Brain microvascular endothelial cell (primary cell): ENCODE results near the gene CACNG1.

ENCODE experiments used
- DNase-seq: peaks from one replicate; pipeline ENCODE4 v3.0.0-alpha.2; 2020
- H3K27ac ChIP-seq: fragments of 250-450 bp; sonication (Bioruptor Pico); 2 replicates; pipeline ENCODE4 v1.5.1; 2020; ENCODE audit warnings: mild to moderate bottlenecking, moderate library complexity
- H3K27me3 ChIP-seq: fragments of 250-450 bp; sonication (Bioruptor Pico); replicated peaks from 2 replicates; pipeline ENCODE4 v1.5.1; 2020; ENCODE audit warnings: mild to moderate bottlenecking
- H3K36me3 ChIP-seq: fragments of 250-450 bp; sonication (Bioruptor Pico); replicated peaks from 2 replicates; pipeline ENCODE4 v1.5.1; 2020; ENCODE audit warnings: mild to moderate bottlenecking
- H3K4me3 ChIP-seq: 2 replicates; pipeline ENCODE4 v1.5.1; 2011; ENCODE audit warnings: low read depth, mild to moderate bottlenecking, control low read depth, low read length, moderate library complexity
- in situ Hi-C: cut with HindIII; loops from 2 replicates; pipeline ENCODE4 v1.10.0; 2017; ENCODE audit warnings: low sequenced_read_pairs, low pct_ligation_motif_present
- TF ChIP-seq, protein P1 (sequence below): IDR thresholded peaks from 2 replicates; pipeline ENCODE4 v1.5.1; 2011; ENCODE audit warnings: low read depth, mild to moderate bottlenecking, moderate library complexity, low read length, control low read depth, inconsistent platforms; ENCODE audit errors: missing control alignments

CACNG1 gene

DNA sequence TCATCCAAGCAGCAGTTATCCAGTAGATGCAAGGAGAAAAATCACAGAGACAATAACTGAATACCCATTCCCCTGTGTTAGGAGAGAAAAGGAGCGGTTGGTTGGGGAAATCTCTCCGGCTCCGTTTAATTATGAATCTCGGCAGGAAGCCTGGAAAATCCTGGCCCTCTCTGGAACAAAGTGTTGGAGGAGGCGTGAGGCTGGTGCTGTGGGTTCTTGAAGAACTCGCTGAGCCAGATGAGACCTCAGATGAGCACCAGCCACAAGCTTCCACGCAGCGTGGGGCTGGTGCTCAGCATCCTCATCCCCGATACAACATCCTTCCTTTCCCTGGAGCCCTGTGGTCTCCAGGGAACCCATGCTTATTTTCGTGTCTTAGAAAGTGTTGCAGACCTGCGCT, 40.2 kb upstream of the CACNG1 start:
- in situ Hi-C loops, result no loop called here

DNA sequence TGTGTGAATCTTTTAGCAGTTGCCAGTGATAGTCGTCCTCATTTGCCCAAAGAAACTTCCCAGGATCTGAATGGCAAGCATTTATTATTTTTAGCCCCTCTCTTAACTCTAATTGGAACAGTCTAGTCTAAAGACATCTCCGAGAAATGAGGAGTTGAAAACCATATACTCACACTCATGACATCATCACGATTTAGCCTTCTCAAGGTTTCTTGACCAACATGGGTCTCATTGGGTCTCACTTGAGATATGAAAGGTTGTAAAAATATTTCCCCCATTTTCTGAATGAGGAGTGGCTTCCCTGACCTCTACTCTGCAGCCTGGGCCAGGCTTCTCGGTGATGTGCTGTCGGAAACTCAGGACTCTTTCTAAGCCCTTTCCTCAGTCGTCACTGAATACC, 37.1 kb upstream of the CACNG1 start:
- DNase-seq, result no peak
- Histone ChIP-seq H3K4me3 (no peak overlapping the region), H3K27ac (no peak overlapping the region), H3K36me3 (no peaks in the 10 kb centered on the region), H3K27me3 (no peaks in the 10 kb centered on the region)
- TF ChIP-seq, protein P1, sequence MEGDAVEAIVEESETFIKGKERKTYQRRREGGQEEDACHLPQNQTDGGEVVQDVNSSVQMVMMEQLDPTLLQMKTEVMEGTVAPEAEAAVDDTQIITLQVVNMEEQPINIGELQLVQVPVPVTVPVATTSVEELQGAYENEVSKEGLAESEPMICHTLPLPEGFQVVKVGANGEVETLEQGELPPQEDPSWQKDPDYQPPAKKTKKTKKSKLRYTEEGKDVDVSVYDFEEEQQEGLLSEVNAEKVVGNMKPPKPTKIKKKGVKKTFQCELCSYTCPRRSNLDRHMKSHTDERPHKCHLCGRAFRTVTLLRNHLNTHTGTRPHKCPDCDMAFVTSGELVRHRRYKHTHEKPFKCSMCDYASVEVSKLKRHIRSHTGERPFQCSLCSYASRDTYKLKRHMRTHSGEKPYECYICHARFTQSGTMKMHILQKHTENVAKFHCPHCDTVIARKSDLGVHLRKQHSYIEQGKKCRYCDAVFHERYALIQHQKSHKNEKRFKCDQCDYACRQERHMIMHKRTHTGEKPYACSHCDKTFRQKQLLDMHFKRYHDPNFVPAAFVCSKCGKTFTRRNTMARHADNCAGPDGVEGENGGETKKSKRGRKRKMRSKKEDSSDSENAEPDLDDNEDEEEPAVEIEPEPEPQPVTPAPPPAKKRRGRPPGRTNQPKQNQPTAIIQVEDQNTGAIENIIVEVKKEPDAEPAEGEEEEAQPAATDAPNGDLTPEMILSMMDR, result no peak
- in situ Hi-C loops, result no loop called here

More for the DNA sequence above, 40.2 kb upstream of the CACNG1 start:
- TF ChIP-seq, protein P1, result no peak
- H3K27me3 ChIP-seq, result no peaks in the 10 kb centered on the region
- H3K27ac ChIP-seq, result no peak overlapping the region
- H3K4me3 ChIP-seq, result no peak overlapping the region
- no peak for DNase-seq
- no peaks in the 10 kb centered on the region for H3K36me3 ChIP-seq

DNA sequence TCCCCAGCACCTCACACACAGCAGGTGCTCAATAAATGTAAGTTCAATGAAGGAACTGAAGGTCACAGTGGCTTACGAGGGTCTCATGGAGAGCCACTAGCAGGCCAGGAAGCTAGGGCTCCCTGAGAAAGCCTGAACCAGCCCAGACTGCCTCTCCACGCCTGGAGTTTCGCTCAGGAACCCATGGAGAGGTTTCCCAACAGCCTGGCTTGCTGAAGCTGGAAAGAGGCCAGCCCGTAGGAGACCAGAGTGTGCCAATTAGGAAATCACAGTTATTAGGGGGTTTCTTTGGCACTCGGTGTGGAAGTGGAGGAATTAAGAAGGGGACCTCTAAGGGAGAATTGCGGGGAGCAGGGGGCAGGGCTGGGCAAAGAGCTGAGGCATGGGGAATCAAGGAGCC, 36.3 kb upstream of the CACNG1 start:
- Histone ChIP-seq H3K4me3 (no peak overlapping the region), H3K36me3 (no peaks in the 10 kb centered on the region), H3K27me3 (no peaks in the 10 kb centered on the region), H3K27ac (no peak overlapping the region)
- in situ Hi-C loops, result no loop called here
- TF ChIP-seq, protein P1, result no peak
- no peak for DNase-seq

DNA sequence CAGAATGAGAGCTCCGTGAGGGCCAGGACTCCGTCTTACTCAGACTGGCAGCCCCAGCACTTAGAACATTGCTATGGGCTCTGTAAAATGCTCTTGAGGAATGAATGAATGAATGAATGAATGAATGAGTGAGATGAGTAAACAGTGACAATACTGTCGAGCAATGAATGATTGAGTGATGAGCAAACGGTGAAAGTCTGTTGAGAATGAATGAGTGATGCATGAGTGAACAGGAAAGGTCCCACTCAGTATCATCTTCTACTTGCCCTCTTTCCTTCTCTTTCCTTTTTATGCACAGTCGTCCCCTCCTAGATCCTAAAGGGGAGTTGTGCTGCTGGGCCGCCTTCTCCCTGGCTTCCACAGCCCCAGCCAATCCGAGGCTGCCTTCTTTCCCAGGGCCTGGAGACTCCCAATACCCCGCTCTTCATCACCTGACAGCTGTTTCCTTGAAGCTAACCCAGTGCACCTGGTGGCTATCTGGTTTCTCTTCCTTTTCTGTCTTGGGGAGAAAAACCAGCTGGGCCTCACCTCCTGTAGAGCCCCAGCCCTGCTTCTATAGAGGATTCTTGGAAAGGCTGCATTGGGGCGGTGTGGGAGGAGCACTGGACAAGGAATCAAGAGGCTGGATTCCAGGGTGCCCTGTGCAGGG, 32.7 kb upstream of the CACNG1 start:
- TF ChIP-seq, protein P1, result no peak
- DNase-seq, result no peak
- H3K27ac ChIP-seq, result no peak overlapping the region
- in situ Hi-C loops, result no loop called here
- no peaks in the 10 kb centered on the region for H3K27me3 ChIP-seq
- H3K4me3 ChIP-seq, result no peak overlapping the region
- H3K36me3 ChIP-seq, result no peaks in the 10 kb centered on the region

DNA sequence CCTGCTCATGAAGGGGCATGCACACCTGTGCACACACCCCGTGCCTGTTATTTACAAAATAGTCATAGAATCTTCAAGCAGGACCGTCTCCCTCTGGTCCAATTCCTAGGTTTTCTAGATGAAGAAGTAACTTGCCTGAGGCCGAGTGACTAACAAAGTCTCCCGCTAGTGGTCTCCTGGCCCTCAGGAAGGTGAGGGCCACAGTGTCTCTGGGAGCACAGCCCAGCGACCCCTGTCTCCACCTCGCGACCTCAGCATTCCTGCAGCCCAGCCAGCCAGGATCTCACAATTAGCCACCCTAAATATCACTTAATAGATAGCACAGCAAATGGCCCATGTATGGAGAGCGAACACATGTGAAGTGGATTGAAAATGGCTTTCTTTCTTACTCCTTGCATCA, 30.5 kb upstream of the CACNG1 start:
- in situ Hi-C loops, result no loop called here
- no peaks in the 10 kb centered on the region for H3K36me3 ChIP-seq

More for the DNA sequence above, 30.5 kb upstream of the CACNG1 start:
- H3K27me3 ChIP-seq, result no peaks in the 10 kb centered on the region
- TF ChIP-seq, protein P1, result no peak
- DNase-seq, result no peak
- no peak overlapping the region for H3K4me3 ChIP-seq
- H3K27ac ChIP-seq, result no peak overlapping the region
